ENCODE measurements around the gene NT5C1B.

NT5C1B gene

GRCh38 chr2:18517386-18517785, 72.0 kb downstream of the NT5C1B start:
- no peaks in the 10 kb centered on the region; the same call in 1 of the 2 replicates for H3K4me1 ChIP-seq
- no peak for DNase-seq
- H3K27me3 ChIP-seq = no peaks in the 10 kb centered on the region; the same call in 1 of the 2 replicates
- H3K9me3 ChIP-seq = no peaks in the 10 kb centered on the region
- TF ChIP-seq CTCF (IDR thresholded peaks at IDR 0.05; ENCODE audit: low read depth, low read length) = no peak
- no peaks in the 10 kb centered on the region for H3K36me3 ChIP-seq
- no peak overlapping the region for H3K4me3 ChIP-seq (ENCODE audit: low read depth, low read length)

GRCh38 chr2:18516112-18516511, 73.3 kb downstream of the NT5C1B start:
- no peaks in the 10 kb centered on the region for H3K9me3 ChIP-seq
- no peaks in the 10 kb centered on the region; the same call in 1 of the 2 replicates for H3K4me1 ChIP-seq
- DNase-seq = no peak
- H3K4me3 ChIP-seq (ENCODE audit: low read depth, low read length) = no peak overlapping the region
- H3K27me3 ChIP-seq = peaks cover 2% of the 10 kb centered on the region; the same call in 1 of the 2 replicates
- no peaks in the 10 kb centered on the region for H3K36me3 ChIP-seq
- TF ChIP-seq CTCF (IDR thresholded peaks at IDR 0.05; ENCODE audit: low read depth, low read length) = no peak

- no peak for TF ChIP-seq CTCF (IDR thresholded peaks at IDR 0.05; ENCODE audit: low read depth, low read length)
- no peaks in the 10 kb centered on the region for H3K36me3 ChIP-seq
- H3K4me3 ChIP-seq (ENCODE audit: low read depth, low read length) = no peak overlapping the region
- H3K4me1 ChIP-seq = no peaks in the 10 kb centered on the region; the same call in 1 of the 2 replicates
- no peak for DNase-seq
- no peaks in the 10 kb centered on the region for H3K9me3 ChIP-seq
- H3K27me3 ChIP-seq = peaks cover 9% of the 10 kb centered on the region
Measured at GRCh38 chr2:18514526-18515461, 74.6 kb downstream of the NT5C1B start.

Data from BE2C (cell line).